SK-N-SH treated with all-trans-retinoic acid at 6 μM for 48 hours (cell line): ENCODE results near the gene FTO.

Experiments
- ATAC-seq: fragments of 200-7000 bp; cut with Tn5 transposase; 3 replicates; pipeline ENCODE4 v1.9.1; 2020; ENCODE audit warnings: mild to moderate bottlenecking, moderate library complexity
- ARNTL ChIP-seq: fragments of 450-650 bp; formaldehyde crosslinking; IDR thresholded peaks from 2 replicates; pipeline ENCODE4 v1.5.0; 2020; ENCODE audit warnings: low read depth, mild to moderate bottlenecking, moderate library complexity, borderline replicate concordance
- BACH2 ChIP-seq: fragments of 250-450 bp; sonication (Bioruptor Pico); IDR thresholded peaks from 2 replicates; pipeline ENCODE4 v1.9.0; 2021; ENCODE audit warnings: mild to moderate bottlenecking, borderline replicate concordance
- CREB5 ChIP-seq: fragments of 250-450 bp; sonication (Bioruptor Pico); IDR thresholded peaks from 2 replicates; pipeline ENCODE4 v1.5.1; 2020; ENCODE audit warnings: low read depth, mild to moderate bottlenecking, moderate library complexity
- CSDC2 ChIP-seq: fragments of 250-450 bp; sonication (Bioruptor Pico); IDR thresholded peaks from 2 replicates; pipeline ENCODE4 v1.5.0; 2020; ENCODE audit warnings: mild to moderate bottlenecking, moderate library complexity
- ESRRG ChIP-seq: fragments of 250-450 bp; sonication (Bioruptor Pico); IDR thresholded peaks from 2 replicates; pipeline ENCODE4 v1.6.1; 2021; ENCODE audit warnings: mild to moderate bottlenecking
- GLIS3 ChIP-seq: fragments of 250-450 bp; sonication (Bioruptor Pico); IDR thresholded peaks from 2 replicates; pipeline ENCODE4 v1.5.0; 2020; ENCODE audit warnings: mild to moderate bottlenecking, moderate library complexity
- ISL1 ChIP-seq: fragments of 250-450 bp; sonication (Bioruptor Pico); IDR thresholded peaks from 2 replicates; pipeline ENCODE4 v2.1.2; 2022; ENCODE audit warnings: mild to moderate bottlenecking, moderate library complexity
- OSR1 ChIP-seq: fragments of 250-450 bp; sonication (Bioruptor Pico); IDR thresholded peaks from 2 replicates; pipeline ENCODE4 v1.8.0; 2022; ENCODE audit warnings: moderate library complexity, mild to moderate bottlenecking, inconsistent platforms
- PATZ1 ChIP-seq: fragments of 250-450 bp; sonication (Bioruptor Pico); IDR thresholded peaks from 2 replicates; pipeline ENCODE4 v1.8.0; 2020; ENCODE audit warnings: mild to moderate bottlenecking, moderate library complexity, borderline replicate concordance
- PPARA ChIP-seq: fragments of 250-450 bp; sonication (Bioruptor Pico); IDR thresholded peaks from 2 replicates; pipeline ENCODE4 v1.5.0; 2020; ENCODE audit warnings: mild to moderate bottlenecking, borderline replicate concordance
- RARB ChIP-seq: fragments of 250-450 bp; sonication (Bioruptor Pico); IDR thresholded peaks from 2 replicates; pipeline ENCODE4 v1.8.0; 2021; ENCODE audit warnings: mild to moderate bottlenecking, moderate library complexity
- SNAI2 ChIP-seq: fragments of 250-450 bp; sonication (Bioruptor Pico); IDR thresholded peaks from 2 replicates; pipeline ENCODE4 v1.5.0; 2020; ENCODE audit warnings: mild to moderate bottlenecking, moderate library complexity
- TOX ChIP-seq: fragments of 250-450 bp; sonication (Bioruptor Pico); IDR thresholded peaks from 2 replicates; pipeline ENCODE4 v1.8.0; 2021; ENCODE audit warnings: mild to moderate bottlenecking, moderate library complexity, borderline replicate concordance
- TSHZ2 ChIP-seq: fragments of 250-450 bp; sonication (Bioruptor Pico); IDR thresholded peaks from 2 replicates; pipeline ENCODE4 v1.5.0; 2020; ENCODE audit warnings: mild to moderate bottlenecking, moderate library complexity
- ZC3H10 ChIP-seq: fragments of 250-450 bp; sonication (Bioruptor Pico); IDR thresholded peaks from 2 replicates; pipeline ENCODE4 v1.5.1; 2021; ENCODE audit warnings: mild to moderate bottlenecking, moderate library complexity
- ZFP3 ChIP-seq: fragments of 250-450 bp; sonication (Bioruptor Pico); IDR thresholded peaks from 2 replicates; pipeline ENCODE4 v1.5.0; 2020; ENCODE audit warnings: mild to moderate bottlenecking, moderate library complexity
- ZFP30 ChIP-seq: fragments of 450-650 bp; formaldehyde crosslinking; IDR thresholded peaks from 2 replicates; pipeline ENCODE4 v1.5.0; 2022; ENCODE audit warnings: mild to moderate bottlenecking, moderate library complexity
- ZNF565 ChIP-seq: fragments of 450-650 bp; formaldehyde crosslinking; conservative IDR thresholded peaks from 2 replicates; pipeline ENCODE4 v1.5.0; 2020; ENCODE audit warnings: low read depth, mild to moderate bottlenecking, moderate library complexity
- ZNF70 ChIP-seq: fragments of 450-650 bp; formaldehyde crosslinking; IDR thresholded peaks from 2 replicates; pipeline ENCODE4 v1.5.0; 2020; ENCODE audit warnings: mild to moderate bottlenecking, moderate library complexity
- ZNF8 ChIP-seq: fragments of 450-650 bp; formaldehyde crosslinking; IDR thresholded peaks from 2 replicates; pipeline ENCODE4 v1.5.0; 2020; ENCODE audit warnings: mild to moderate bottlenecking, moderate library complexity
- TF ChIP-seq, protein P1 (sequence below): fragments of 250-450 bp; sonication (Bioruptor Pico); IDR thresholded peaks from 2 replicates; pipeline ENCODE4 v1.8.0; 2021; ENCODE audit warnings: low read depth, mild to moderate bottlenecking, moderate library complexity, borderline replicate concordance
- TF ChIP-seq, protein P2 (sequence below): fragments of 250-450 bp; sonication (Bioruptor Pico); IDR thresholded peaks from 2 replicates; pipeline ENCODE4 v1.5.1; 2021; ENCODE audit warnings: mild to moderate bottlenecking, moderate library complexity

FTO gene

DNA sequence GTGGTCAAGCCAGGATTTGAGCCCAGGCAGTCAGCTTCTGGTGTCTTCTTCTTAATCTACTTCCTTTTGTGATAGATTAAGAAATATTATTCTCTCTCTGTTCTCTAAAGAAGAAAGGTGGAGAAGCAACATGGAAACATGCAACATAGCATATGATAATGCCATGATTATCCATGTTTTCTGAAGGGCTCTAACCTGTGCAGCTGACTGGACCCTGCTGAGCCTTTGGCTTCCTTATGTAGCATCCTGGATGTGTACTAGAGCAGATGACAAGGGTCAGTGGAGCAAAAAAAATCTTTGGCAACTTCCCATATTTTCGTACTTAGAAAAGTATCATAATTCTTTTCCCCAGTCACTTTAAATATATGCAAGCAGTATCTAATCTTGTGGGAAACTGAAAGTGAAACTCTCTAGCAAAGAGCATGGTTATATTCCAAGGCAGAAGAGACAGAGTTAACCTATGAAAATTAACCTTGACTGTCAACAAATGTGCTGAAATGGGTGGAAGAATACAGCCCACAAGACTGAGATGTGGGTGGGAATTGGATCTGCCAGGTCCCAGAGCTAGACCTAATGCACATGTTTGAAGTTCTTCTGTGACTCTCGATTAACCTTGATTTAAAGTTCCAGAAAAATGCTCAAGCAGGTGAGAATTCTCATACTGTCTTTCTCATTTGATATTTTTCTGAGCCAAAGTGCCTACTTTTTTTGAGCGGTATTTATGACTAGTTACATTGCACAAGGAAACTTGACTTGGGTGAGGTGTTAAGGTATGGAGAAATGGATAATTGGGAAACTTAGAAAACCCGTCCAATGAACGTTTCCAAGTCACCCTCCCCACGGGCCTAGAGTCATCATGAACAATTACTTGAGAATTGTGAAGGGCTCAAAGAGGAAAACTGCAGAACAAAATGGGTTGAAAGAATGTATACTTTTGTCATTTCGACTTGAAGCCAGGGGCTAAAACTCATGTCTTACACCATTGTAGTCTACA is 248.6 kb downstream of the FTO start:
- peak; percentile 74 for ATAC-seq
- no peak for TF ChIP-seq BACH2 (CRISPR knock-in tag)
- no peak for TF ChIP-seq TOX
- no peak for TF ChIP-seq RARB (CRISPR knock-in tag)
- no peak for TF ChIP-seq CSDC2
- TF ChIP-seq, protein P1, sequence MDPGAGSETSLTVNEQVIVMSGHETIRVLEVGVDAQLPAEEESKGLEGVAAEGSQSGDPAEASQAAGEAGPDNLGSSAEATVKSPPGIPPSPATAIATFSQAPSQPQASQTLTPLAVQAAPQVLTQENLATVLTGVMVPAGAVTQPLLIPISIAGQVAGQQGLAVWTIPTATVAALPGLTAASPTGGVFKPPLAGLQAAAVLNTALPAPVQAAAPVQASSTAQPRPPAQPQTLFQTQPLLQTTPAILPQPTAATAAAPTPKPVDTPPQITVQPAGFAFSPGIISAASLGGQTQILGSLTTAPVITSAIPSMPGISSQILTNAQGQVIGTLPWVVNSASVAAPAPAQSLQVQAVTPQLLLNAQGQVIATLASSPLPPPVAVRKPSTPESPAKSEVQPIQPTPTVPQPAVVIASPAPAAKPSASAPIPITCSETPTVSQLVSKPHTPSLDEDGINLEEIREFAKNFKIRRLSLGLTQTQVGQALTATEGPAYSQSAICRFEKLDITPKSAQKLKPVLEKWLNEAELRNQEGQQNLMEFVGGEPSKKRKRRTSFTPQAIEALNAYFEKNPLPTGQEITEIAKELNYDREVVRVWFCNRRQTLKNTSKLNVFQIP (CRISPR knock-in tag): no peak
- TF ChIP-seq PPARA: no peak
- no peak for TF ChIP-seq PATZ1 (CRISPR knock-in tag)
- TF ChIP-seq ZNF70 (CRISPR knock-in tag): no peak
- no peak for TF ChIP-seq SNAI2
- no peak for TF ChIP-seq ZNF8 (CRISPR knock-in tag)
- no peak for TF ChIP-seq OSR1 (CRISPR knock-in tag)
- TF ChIP-seq ESRRG (CRISPR knock-in tag): no peak
- no peak for TF ChIP-seq GLIS3 (CRISPR knock-in tag)
- TF ChIP-seq ZC3H10: no peak
- TF ChIP-seq, protein P2, sequence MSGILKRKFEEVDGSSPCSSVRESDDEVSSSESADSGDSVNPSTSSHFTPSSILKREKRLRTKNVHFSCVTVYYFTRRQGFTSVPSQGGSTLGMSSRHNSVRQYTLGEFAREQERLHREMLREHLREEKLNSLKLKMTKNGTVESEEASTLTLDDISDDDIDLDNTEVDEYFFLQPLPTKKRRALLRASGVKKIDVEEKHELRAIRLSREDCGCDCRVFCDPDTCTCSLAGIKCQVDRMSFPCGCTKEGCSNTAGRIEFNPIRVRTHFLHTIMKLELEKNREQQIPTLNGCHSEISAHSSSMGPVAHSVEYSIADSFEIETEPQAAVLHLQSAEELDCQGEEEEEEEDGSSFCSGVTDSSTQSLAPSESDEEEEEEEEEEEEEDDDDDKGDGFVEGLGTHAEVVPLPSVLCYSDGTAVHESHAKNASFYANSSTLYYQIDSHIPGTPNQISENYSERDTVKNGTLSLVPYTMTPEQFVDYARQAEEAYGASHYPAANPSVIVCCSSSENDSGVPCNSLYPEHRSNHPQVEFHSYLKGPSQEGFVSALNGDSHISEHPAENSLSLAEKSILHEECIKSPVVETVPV (CRISPR knock-in tag): no peak
- no peak for TF ChIP-seq ZNF565
- TF ChIP-seq TSHZ2 (CRISPR knock-in tag): no peak
- TF ChIP-seq ARNTL (CRISPR knock-in tag): no peak
- no peak for TF ChIP-seq ISL1 (CRISPR knock-in tag)
- no peak for TF ChIP-seq CREB5 (CRISPR knock-in tag)

- TF ChIP-seq ZFP3 (no peak), CSDC2 (no peak), ZFP30 (no peak), ARNTL (CRISPR knock-in tag) (no peak), ZC3H10 (no peak), RARB (CRISPR knock-in tag) (no peak), PPARA (no peak), ZNF565 (no peak), SNAI2 (no peak), OSR1 (CRISPR knock-in tag) (no peak), CREB5 (CRISPR knock-in tag) (no peak), ISL1 (CRISPR knock-in tag) (no peak), TSHZ2 (CRISPR knock-in tag) (no peak)
- ATAC-seq: no peak
Measured at GRCh38 chr16:53953336-53953735, 249.4 kb downstream of the FTO start.
